Iris pigment epithelial cell (primary cell): Measurements from ENCODE around the gene HS1BP3.
A peak's percentile ranks its signal among the peaks of the same experiment; 100 is the strongest.

Experiments used
- DNase-seq: peaks from one replicate; pipeline ENCODE4 v3.0.0-alpha.2; 2011; ENCODE audit warnings: low read depth

Gene HS1BP3

DNA sequence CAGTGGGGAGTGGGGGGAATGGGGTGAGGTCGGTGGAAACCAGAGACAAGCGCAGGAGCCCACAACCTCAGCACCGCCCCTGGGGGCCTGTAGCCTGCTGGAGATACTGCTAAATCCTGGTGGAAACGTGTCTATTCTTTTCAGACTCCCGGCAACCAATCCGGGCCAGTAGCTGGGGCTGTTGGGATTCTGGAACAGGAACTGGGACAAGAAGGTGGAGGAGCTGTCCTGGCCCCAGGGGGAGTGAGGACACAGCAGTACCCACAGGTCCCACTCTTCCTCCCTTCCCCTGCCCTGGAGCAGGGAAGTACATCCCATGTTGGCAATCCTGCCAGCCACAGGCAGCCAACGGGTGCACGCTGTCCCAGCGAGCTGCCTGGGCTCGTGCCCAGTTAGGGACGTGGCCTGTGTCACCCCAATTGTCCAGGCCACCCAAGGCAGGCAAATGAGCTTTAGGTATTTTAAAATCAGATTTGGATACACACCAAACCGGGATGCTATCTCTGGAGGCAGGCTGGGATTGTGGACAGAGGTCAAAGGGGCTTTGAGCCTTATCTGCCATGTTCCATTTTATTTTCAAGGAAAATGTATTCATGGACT is 51.8 kb downstream of the HS1BP3 start:
- no peak for DNase-seq

DNA sequence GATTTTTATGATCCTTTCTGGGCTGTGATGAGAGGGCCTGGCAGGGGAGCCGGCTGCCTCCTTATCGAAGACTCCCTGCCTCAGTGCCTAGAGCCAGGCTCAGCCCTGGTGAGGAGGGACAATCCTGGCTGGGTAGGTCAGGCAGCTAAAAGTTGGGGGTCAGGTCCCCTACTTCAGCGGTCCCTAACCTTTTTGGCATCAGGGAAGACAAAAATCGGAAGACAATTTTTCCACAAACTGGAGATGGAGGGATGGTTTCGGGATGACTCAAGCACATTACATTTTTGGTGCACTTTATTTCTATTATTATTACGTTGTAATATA is 53.1 kb downstream of the HS1BP3 start:
- DNase-seq: no peak

DNA sequence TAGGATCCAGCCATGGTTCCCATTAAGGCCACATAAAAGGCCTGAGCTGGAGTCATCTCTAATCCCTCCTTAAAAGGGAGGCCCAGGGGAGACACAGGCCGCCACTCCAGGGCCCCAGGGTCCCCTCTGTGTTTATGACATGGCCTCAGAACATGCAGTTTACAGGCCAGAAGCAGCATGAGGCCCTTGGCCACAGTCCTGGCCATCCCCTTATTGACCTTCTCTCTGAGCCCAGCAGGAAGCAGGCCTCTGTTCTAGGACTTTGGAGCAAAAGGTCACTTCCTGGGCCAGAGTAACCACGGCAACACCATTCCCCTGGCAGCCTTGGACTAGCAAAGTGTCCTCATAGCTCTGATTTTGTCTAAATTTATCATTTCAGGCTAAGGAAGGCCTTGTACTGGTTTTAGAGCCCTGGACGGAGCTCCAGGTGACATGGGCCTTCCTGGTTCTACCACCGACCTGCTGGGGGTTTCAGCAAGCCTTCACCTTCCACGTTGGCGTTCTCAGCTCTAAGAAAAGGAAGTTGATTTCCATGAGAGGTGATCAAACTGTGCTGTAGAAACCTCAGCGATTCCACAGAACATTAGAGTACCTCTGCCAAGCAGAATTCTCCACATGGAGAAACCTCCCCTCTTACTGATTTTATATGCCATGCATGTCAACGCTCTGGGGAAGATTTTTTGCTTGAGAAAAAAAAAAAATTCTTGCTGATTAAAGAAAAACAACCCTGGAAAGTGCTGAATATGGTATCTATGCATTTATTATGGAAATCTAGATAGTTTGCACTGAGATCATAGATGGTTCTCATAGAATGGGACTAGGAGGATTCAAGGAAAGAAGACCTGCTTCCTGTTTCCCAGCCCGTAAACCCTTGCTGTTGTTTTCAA is 53.7 kb downstream of the HS1BP3 start:
- DNase-seq: peak; percentile 68

DNA sequence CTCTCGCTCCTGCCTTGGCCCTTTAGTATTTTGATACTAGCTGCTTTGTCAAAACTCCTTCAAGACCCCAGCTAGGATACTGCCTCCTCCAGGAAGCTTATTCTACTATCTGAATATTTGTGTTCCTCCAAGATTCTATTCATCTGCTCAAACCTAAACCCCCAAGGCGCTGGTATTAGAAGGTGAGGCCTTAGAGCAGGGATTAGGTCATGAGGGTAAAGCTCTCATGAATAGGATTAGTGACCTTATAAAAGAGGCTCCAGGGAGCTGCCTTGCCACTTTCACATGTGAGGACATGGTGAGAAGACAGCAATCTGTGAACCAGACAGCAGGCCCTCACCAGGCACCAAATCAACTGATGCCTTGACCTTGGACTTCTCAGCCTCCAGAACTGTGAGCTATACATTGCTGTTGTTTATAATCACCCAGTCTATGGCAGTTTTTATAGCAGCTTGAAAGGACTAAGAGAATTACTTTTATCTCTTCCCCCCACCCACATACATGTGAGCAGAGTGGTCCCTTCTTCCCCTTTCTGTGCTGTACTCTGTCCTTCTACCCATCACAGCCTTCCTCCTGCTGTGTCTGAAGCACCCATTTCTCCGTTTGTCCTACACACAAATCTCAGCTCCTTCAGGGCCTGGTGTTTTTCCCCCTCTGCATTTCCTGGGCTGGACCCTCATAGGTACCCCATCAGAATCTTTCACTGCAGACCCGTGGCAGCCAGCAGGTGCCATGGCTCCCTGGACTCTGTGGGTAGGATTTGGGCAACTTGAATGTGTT is 54.5 kb downstream of the HS1BP3 start:
- DNase-seq: no peak

GRCh38 chr2:20595439-20596192 is 55.3 kb downstream of the HS1BP3 start:
- peak; percentile 89 for DNase-seq

GRCh38 chr2:20594957-20595356 is 55.9 kb downstream of the HS1BP3 start:
- no peak for DNase-seq

DNA sequence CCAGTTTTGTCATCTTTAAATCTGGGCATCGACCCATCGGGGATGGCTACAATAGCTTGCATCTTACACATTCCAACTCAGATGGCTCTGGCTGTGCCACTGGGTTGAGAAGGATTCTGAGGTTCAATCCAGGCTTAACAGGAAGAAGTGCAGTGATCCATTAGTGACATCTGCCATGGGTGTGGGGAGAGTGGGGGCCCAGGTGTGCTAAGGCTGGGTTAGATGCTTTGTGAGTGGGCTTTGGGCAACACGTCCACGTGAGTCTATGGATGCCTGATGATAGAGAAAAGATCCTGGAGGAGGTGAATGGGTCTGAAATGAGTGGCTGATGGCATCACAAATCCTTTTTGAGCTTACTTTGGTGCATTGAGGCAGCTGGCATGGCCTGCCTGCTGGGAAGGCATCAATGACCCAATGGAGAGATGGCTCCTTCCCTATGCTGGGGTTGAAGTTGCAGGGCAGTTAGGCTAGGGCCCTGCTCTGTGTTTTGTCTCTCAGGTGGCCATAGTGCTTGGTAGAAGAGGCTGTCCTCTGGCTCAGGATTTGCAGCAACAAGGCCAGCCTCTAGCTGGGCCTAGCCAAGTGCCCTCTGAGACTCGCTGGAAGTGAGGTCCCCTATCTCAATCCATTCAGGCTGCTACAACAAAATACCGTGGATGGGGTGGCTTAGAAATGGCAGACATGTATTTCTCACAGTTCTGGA is 56.7 kb downstream of the HS1BP3 start:
- DNase-seq: no peak

DNA sequence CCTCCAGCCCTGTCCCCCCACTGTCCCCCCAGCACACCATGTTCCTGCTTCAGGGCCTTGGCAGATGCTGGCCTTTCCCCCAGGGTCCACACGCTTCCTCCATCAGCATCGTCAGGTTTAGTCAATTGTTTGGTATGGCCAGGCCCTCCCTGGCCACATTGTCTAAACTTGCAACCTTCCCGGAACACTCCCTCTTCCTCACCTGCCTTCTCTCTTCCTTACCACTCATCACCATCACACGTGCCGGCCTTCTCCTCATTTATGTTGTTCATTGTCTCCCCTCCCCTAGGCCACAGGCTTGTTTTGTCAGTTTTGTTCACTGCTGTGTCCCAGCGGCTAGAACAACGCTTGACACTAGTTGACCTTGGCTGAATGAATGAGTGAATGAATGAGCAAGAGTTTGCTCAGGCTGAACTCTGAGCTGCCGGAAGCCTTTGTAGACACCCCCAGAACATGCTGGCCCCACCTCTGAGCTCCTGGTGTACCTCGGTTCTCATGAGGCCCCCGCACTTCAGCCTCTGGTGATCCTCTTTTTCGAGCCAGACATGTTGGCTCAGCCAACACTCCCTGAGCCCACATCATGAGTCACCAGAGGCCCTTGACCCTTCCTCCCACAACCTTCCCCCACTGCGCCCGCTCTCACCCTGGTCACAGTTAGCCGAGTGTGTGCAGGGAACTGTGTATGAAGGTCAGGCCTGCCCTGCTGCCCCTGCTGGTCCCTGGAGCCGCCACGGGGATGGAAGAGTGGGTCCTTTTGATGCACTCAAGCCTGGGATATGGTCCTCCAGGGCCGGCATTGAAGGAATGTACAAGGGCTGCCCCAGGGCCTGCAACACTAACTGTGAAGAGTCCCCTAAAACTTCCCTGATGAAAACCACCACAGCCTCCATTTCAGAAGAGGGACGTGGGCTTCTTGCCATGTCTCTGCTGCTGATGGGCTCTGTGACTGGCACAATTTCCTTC is 57.5 kb downstream of the HS1BP3 start:
- peak; percentile 96 for DNase-seq

DNA sequence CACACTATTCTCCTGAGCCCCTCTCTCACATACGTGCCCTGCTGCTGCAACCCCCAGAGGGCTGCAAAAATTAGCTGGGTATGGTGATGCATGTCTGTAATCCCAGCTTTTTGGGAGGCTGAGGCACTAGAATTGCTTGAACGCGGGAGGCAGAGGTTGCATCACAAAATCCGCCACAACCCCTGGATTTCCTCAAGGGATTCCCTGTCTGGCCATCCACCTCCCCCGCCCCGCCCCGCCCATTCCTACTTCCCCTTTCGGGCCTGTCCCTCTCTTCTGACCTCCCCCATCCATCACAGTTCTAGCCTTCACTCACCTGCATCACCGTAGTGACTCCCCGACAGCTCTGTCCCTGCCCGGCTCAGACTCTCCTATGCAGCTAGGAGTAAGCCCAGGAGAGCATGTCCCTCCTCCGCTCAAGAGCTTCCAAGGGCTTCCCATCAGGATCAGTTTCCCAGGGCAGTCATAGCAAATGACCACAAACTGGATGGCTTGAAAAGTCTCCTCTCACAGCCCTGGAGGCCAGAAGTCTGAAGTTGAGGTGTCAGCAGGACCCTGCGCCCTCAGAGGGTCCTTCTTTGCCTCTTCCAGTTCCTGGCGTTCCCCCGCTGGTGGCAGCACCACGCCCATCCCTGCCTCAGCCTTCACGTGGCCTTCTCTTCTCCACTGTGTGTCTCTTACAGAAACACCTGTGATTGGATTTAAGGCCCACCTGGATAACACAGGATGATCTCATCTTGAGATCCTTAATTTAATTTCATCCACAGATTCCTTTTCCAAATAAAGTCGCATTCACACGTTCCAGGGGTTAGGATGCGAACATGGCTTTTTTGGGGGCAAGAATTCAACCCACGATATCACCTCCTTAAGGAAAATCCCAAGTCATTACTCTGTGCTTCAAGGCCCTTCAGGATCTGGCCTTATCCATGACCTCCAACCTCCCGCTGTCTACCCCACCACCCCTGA is 58.5 kb downstream of the HS1BP3 start:
- no peak for DNase-seq

DNA sequence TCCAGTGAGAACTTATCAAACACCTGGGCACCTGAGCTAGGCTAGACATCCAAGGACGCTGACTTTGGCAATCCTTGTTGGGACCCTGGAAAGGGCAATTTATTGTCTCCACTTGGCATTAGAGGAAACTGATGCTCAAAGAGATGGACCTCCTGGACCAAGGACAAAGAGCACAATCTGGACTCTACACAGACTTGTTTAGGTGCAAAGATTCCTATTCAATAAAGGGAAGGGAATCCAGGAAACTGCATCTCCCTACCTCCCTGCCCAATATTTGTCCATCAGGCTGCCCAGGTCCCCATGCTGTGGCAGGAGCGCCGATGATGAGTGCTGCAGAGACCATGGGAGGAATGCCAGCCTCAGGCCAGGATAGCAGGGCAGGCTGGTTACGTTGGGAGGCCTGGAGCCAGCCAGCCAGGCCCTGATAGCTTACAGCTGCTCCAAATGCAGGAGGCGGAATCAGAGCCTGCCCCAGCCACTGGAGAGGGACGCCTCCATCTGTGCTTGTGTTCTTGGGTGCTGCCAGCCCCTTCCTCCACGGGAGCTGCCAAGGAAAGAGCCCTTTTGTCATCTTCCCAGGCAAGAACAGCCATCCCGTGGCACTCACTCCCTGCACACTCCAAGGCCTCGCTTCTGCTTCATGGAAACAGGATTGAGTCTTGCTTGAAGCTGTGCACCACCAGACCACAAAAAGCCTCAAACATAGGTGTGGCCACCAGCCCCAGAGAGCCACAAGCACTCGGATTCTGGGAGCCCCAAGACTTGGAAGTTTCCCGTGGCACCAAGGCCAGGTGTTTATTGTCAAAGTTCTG is 60.0 kb downstream of the HS1BP3 start:
- DNase-seq: no peak

DNA sequence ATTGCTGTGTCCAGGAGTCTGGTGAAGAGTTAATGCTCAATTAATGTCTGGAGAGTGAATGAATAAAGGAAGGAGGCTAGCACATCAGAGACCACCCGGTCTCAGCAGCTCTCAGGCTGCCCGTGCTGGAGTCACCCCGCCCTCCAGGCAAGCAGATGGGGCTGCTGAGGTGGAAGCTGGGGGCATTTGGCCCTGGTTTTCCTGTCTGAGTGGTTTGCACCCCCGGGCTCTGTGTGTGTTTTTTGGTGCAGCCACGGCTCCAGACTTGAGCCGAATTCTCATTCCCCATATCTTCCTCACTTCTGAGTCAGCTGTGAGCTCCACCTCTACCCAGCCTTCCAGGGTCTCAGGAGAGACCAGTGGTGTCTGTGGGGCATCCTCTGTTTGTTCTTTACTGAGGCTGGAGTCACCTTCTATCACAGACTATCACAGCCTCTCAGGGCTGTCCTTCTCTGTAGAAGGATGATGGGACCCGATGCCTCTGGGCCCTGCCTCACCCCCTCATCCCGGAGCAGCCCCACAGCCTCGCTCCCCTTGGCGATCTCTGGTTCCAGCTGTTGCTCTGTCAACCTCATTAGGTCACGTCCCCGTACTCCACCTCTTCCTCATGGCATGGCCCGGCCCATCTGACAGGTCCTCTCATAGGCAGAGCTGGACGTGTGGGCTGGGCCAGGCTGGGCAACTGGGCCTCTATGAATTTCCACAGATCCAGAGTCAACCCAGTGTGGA is 60.8 kb downstream of the HS1BP3 start:
- no peak for DNase-seq

GRCh38 chr2:20588918-20589871 is 61.7 kb downstream of the HS1BP3 start:
- DNase-seq: no peak

- no peak for DNase-seq
These were observed 64.9 kb downstream of the HS1BP3 start for GRCh38 chr2:20585710-20586594.

DNA sequence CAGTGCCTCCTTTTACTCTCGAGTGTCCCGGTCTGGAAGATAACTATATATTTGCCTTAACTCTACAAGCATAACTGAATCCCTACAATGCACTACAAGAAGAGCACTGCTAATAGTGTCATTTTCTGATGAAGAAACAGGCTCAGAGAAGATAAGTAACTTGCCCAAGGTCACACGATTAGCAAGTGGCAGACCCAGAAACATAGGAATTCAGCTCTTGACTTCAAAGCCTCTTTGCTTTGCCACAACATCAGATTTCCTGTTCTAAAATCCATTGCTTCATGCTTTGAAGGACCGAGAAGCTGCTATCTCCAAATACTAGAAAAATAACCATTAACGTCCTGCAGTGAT is 65.6 kb downstream of the HS1BP3 start:
- no peak for DNase-seq
